Measurements from ENCODE around the gene S100A11. TPM values are rescaled to one million over a fixed set of nuclear protein-coding genes. Genes with fewer than 3 reads are reported as not detected.

S100A11 gene
- total RNA-seq, 1 experiment from 2014 or later: 126 TPM

DNA sequence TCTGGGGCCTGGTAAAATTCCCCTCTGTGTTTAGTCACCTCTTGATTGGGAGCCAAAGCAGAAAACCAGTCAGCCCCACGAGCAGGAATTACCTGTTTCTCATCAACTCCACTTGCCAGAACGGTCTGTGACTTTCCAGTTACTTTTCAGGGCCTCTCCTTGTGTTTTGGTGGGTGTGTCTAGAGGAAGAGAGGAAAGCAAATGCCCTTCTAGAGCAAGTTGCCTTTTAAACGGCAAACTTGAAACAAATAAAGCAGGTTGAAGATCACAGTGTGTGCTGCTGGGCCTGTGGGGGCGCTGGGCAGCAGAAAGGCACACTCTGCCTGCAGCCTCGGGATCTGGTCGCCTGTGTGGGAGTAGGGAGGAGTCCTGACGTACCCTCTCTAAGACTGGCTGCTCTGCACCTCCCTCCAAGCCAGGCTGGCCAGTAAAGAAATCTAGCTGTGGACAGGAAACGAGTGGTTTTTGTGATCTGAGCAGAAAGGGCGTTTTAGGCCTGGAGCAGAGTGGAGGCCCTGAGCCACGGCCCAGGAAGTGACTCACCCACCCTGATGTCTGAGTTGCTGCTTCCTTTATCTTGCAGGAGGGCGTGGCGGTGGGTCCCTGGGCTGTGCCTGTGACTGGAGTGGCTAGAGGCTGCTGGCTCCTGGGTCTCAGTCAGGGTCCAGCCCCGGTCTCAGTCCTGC is 11.1 kb upstream of the S100A11 start:
- H3K9me3 Mint-ChIP-seq: no peaks in the 10 kb centered on the region
- TF ChIP-seq, protein P1, sequence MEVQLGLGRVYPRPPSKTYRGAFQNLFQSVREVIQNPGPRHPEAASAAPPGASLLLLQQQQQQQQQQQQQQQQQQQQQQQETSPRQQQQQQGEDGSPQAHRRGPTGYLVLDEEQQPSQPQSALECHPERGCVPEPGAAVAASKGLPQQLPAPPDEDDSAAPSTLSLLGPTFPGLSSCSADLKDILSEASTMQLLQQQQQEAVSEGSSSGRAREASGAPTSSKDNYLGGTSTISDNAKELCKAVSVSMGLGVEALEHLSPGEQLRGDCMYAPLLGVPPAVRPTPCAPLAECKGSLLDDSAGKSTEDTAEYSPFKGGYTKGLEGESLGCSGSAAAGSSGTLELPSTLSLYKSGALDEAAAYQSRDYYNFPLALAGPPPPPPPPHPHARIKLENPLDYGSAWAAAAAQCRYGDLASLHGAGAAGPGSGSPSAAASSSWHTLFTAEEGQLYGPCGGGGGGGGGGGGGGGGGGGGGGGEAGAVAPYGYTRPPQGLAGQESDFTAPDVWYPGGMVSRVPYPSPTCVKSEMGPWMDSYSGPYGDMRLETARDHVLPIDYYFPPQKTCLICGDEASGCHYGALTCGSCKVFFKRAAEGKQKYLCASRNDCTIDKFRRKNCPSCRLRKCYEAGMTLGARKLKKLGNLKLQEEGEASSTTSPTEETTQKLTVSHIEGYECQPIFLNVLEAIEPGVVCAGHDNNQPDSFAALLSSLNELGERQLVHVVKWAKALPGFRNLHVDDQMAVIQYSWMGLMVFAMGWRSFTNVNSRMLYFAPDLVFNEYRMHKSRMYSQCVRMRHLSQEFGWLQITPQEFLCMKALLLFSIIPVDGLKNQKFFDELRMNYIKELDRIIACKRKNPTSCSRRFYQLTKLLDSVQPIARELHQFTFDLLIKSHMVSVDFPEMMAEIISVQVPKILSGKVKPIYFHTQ (CRISPR knock-in tag; IDR thresholded peaks at IDR 0.05): no peak
- TF ChIP-seq NFYB (CRISPR knock-in tag; conservative IDR thresholded peaks at IDR 0.05; ENCODE audit: low read depth) (no peak), SP1 (CRISPR knock-in tag; conservative IDR thresholded peaks at IDR 0.05) (peak; percentile 40; the same call in 1 of the 2 replicates)
- TF ChIP-seq, protein P2, sequence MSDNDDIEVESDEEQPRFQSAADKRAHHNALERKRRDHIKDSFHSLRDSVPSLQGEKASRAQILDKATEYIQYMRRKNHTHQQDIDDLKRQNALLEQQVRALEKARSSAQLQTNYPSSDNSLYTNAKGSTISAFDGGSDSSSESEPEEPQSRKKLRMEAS (CRISPR knock-in tag; IDR thresholded peaks at IDR 0.05): peak; percentile 26; the same call in 1 of the 2 replicates
- TF ChIP-seq, protein P3, sequence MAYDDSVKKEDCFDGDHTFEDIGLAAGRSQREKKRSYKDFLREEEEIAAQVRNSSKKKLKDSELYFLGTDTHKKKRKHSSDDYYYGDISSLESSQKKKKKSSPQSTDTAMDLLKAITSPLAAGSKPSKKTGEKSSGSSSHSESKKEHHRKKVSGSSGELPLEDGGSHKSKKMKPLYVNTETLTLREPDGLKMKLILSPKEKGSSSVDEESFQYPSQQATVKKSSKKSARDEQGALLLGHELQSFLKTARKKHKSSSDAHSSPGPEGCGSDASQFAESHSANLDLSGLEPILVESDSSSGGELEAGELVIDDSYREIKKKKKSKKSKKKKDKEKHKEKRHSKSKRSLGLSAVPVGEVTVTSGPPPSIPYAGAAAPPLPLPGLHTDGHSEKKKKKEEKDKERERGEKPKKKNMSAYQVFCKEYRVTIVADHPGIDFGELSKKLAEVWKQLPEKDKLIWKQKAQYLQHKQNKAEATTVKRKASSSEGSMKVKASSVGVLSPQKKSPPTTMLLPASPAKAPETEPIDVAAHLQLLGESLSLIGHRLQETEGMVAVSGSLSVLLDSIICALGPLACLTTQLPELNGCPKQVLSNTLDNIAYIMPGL (CRISPR knock-in tag; IDR thresholded peaks at IDR 0.05): 0 out of 2 replicates have a peak, but pooled peaks have one; percentile 24
- peak overlapping the region; percentile 63 for H3K4me3 Mint-ChIP-seq
- H3K36me3 Mint-ChIP-seq: no peaks in the 10 kb centered on the region
- peak; percentile 79 for DNase-seq (ENCODE audit: low spot score)
- ChIA-PET CTCF (interaction anchor here (0.9 to 2.7 kb wide), 11 partner anchors 10 to 410 kb away, joined by 3 to 15 read pairs (median 4); partner anchors contain the start of gene S100A11), POLR2A (interaction anchor here (1.0 to 1.1 kb wide), 3 partner anchors 8 to 13 kb away, joined by 4 to 5 read pairs (median 5); partner anchors contain the start of gene S100A11)
- H3K27me3 Mint-ChIP-seq (ENCODE audit: low read depth): peaks cover 8% of the 10 kb centered on the region; the same call in 1 of the 2 replicates
- ATAC-seq: peak; percentile 91
- peak overlapping the region; percentile 99 for H3K27ac Mint-ChIP-seq
- peaks cover 42% of the 10 kb centered on the region for H3K4me1 Mint-ChIP-seq

DNA sequence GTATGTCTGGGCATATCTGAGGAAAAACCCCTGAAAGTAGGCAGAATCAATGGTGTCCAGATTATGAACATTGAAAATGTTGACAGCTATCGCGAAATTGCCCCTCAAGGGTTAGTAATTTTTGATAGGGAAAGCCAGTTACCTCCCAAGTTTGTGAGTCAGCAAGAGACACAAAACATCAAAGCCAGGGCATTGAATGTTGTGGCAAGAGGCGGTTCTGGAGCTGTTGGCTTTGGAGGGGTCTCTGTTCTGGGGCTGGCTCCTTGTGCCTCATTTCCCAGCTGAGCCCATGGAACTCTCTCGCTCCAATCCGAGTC is 10.6 kb upstream of the S100A11 start:
- ChIA-PET POLR2A (interaction anchor here (0.8 to 1.1 kb wide), 2 partner anchors 10 to 13 kb away, joined by 3 to 5 read pairs; partner anchors contain the start of gene S100A11), CTCF (interaction anchor here (1.0 to 2.7 kb wide), 6 partner anchors 10 to 411 kb away, joined by 3 to 15 read pairs (median 4); no protein-coding TSS in a partner anchor)
- ATAC-seq: no peak

DNA sequence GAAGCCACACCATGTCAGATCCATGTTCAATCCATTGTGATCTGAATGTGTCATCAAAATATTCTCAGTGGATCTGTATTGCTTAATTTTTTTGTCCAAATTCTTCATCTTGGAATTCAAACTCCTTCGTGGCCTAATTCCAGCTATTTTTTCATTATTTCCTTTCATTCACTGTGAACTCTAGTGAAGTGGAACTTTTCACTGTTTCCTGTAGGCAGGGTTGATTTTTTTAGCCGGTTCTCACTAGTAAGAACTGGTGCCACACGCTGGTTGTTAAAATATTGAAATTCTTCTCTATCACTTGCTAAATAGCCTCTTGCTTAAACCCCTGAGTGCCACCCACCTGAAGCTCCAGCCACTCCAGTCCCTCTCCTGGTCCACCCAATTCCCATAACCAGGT is 7.6 kb upstream of the S100A11 start:
- no peaks in the 10 kb centered on the region for H3K36me3 Mint-ChIP-seq
- no peak for ATAC-seq
- ChIA-PET CTCF (interaction anchor here (0.5 to 2.4 kb wide), 7 partner anchors 7 to 1243 kb away, joined by 3 to 24 read pairs (median 5); partner anchors contain the start of gene S100A11), POLR2A (interaction anchor here (0.6 kb wide), 1 partner anchor 21 kb away, joined by 8 read pairs; no protein-coding TSS in a partner anchor)
- H3K9me3 Mint-ChIP-seq: no peaks in the 10 kb centered on the region
- H3K27ac Mint-ChIP-seq: peak overlapping the region; percentile 92
- DNase-seq (ENCODE audit: low spot score): no peak
- peaks cover 2% of the 10 kb centered on the region; the same call in 1 of the 2 replicates for H3K27me3 Mint-ChIP-seq (ENCODE audit: low read depth)
- peak overlapping the region; percentile 9; the same call in 1 of the 2 replicates for H3K4me3 Mint-ChIP-seq
- peaks cover 39% of the 10 kb centered on the region for H3K4me1 Mint-ChIP-seq
- TF ChIP-seq, protein P4, sequence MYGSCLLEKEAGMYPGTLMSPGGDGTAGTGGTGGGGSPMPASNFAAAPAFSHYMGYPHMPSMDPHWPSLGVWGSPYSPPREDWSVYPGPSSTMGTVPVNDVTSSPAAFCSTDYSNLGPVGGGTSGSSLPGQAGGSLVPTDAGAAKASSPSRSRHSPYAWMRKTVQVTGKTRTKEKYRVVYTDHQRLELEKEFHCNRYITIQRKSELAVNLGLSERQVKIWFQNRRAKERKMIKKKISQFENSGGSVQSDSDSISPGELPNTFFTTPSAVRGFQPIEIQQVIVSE (CRISPR knock-in tag; IDR thresholded peaks at IDR 0.05; ENCODE audit: borderline replicate concordance): no peak
- TF ChIP-seq, protein P5, sequence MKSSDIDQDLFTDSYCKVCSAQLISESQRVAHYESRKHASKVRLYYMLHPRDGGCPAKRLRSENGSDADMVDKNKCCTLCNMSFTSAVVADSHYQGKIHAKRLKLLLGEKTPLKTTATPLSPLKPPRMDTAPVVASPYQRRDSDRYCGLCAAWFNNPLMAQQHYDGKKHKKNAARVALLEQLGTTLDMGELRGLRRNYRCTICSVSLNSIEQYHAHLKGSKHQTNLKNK (CRISPR knock-in tag; IDR thresholded peaks at IDR 0.05): no peak
- TF ChIP-seq PRRX2 (CRISPR knock-in tag; IDR thresholded peaks at IDR 0.05) (no peak), FOXK1 (CRISPR knock-in tag; IDR thresholded peaks at IDR 0.05) (no peak), OVOL2 (CRISPR knock-in tag; IDR thresholded peaks at IDR 0.05; ENCODE audit: borderline replicate concordance) (no peak), HMGA2 (CRISPR knock-in tag; IDR thresholded peaks at IDR 0.05) (no peak), KAT7 (CRISPR knock-in tag; IDR thresholded peaks at IDR 0.05; ENCODE audit: borderline replicate concordance) (no peak), RORB (CRISPR knock-in tag; IDR thresholded peaks at IDR 0.05) (no peak), ESRRA (CRISPR knock-in tag; IDR thresholded peaks at IDR 0.05; ENCODE audit: borderline replicate concordance) (no peak), ZNF317 (CRISPR knock-in tag; IDR thresholded peaks at IDR 0.05; ENCODE audit: borderline replicate concordance, low read depth) (no peak)
- TF ChIP-seq, protein P6, sequence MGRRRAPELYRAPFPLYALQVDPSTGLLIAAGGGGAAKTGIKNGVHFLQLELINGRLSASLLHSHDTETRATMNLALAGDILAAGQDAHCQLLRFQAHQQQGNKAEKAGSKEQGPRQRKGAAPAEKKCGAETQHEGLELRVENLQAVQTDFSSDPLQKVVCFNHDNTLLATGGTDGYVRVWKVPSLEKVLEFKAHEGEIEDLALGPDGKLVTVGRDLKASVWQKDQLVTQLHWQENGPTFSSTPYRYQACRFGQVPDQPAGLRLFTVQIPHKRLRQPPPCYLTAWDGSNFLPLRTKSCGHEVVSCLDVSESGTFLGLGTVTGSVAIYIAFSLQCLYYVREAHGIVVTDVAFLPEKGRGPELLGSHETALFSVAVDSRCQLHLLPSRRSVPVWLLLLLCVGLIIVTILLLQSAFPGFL (CRISPR knock-in tag; IDR thresholded peaks at IDR 0.05; ENCODE audit: borderline replicate concordance): no peak
- TF ChIP-seq, protein P2 (CRISPR knock-in tag; IDR thresholded peaks at IDR 0.05): no peak

More for the DNA sequence above, 10.6 kb upstream of the S100A11 start:
- Mint-ChIP-seq H3K4me3 (0 out of 2 replicates have a peak overlapping the region, but pooled peaks have one; percentile 63), H3K4me1 (peaks cover 39% of the 10 kb centered on the region), H3K27ac (peak overlapping the region; percentile 99; the same call in 1 of the 2 replicates), H3K9me3 (no peaks in the 10 kb centered on the region), H3K27me3 (ENCODE audit: low read depth) (peaks cover 5% of the 10 kb centered on the region; the same call in 1 of the 2 replicates), H3K36me3 (no peaks in the 10 kb centered on the region)
- DNase-seq (ENCODE audit: low spot score): no peak
- TF ChIP-seq, protein P7, sequence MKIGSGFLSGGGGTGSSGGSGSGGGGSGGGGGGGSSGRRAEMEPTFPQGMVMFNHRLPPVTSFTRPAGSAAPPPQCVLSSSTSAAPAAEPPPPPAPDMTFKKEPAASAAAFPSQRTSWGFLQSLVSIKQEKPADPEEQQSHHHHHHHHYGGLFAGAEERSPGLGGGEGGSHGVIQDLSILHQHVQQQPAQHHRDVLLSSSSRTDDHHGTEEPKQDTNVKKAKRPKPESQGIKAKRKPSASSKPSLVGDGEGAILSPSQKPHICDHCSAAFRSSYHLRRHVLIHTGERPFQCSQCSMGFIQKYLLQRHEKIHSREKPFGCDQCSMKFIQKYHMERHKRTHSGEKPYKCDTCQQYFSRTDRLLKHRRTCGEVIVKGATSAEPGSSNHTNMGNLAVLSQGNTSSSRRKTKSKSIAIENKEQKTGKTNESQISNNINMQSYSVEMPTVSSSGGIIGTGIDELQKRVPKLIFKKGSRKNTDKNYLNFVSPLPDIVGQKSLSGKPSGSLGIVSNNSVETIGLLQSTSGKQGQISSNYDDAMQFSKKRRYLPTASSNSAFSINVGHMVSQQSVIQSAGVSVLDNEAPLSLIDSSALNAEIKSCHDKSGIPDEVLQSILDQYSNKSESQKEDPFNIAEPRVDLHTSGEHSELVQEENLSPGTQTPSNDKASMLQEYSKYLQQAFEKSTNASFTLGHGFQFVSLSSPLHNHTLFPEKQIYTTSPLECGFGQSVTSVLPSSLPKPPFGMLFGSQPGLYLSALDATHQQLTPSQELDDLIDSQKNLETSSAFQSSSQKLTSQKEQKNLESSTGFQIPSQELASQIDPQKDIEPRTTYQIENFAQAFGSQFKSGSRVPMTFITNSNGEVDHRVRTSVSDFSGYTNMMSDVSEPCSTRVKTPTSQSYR (CRISPR knock-in tag; IDR thresholded peaks at IDR 0.05): no peak
- TF ChIP-seq MXD4 (CRISPR knock-in tag; IDR thresholded peaks at IDR 0.05; ENCODE audit: borderline replicate concordance) (no peak), ZNF671 (CRISPR knock-in tag; IDR thresholded peaks at IDR 0.05) (no peak), NR2C2 (CRISPR knock-in tag; IDR thresholded peaks at IDR 0.05) (no peak)
